ENCODE measurements around the gene TNRC18. TPM values are rescaled to one million over a fixed set of nuclear protein-coding genes. Genes with fewer than 3 reads are reported as not detected.
A peak's percentile ranks its signal among the peaks of the same experiment; 100 is the strongest.

Gene TNRC18
- total and polyA plus RNA-seq, 9 of the 15 experiments (the other 6 are each of a cell fraction or from before 2014, with no cell fraction given) = 0.03 to 43.2 (median 18.0) TPM

GRCh38 chr7:5351507-5352265 is 71.9 kb downstream of the TNRC18 start:
- Histone ChIP-seq H3K79me2 (ENCODE audit: control insufficient read depth, insufficient read depth, low read length) (no peaks in the 10 kb centered on the region), H4K20me1 (replicated peaks; ENCODE audit: control insufficient read depth, insufficient read depth, low read length) (0 out of 2 replicates have a peak, but pooled peaks cover 7% of the 10 kb centered on the region), H3K9me3 (replicated peaks; ENCODE audit: control insufficient read depth, insufficient read depth, low read depth, low read length) (no peaks in the 10 kb centered on the region), H3K36me3 (ENCODE audit: control insufficient read depth, insufficient read depth, low read length) (peaks cover 17% of the 10 kb centered on the region; the same call in 1 of the 3 replicates), H3K9me1 (ENCODE audit: control insufficient read depth, insufficient read depth, low read length) (no peaks in the 10 kb centered on the region), H3K27ac (ENCODE audit: extremely low read depth, low read depth, low read length) (no peak overlapping the region), H3K4me3 (no peak overlapping the region), H3K9ac (ENCODE audit: insufficient read depth in 1 of 2, low read depth in 2 of 2, low read length in 2 of 2) (peak overlapping the region in 1 of 2 experiments; percentile 61; a peak in 1 of 4 replicates), H2AFZ (ENCODE audit: low read depth, low read length) (no peak overlapping the region), H3K4me2 (ENCODE audit: insufficient read depth, low read length) (no peak overlapping the region), H3K4me1 (replicated peaks in 1 of 2; ENCODE audit: control insufficient read depth in 2 of 2, insufficient read depth in 2 of 2, low read length in 2 of 2) (peaks cover 0 to 17% of the 10 kb centered on the region in 2 experiments; a peak in 2 of 5 replicates), H3K27me3 (ENCODE audit: control insufficient read depth in 2 of 2, insufficient read depth in 2 of 2, low read length in 2 of 2) (no peaks in the 10 kb centered on the region)
- ATAC-seq (no peak), FAIRE-seq (no peak), DNase-seq (ENCODE audit: extremely low read depth in 1 of 4, low spot score in 3 of 4) (no peak)
- in situ Hi-C loops (cut with MboI) = loop anchor here (10.0 kb wide), 1 partner anchor 323 kb away; no protein-coding TSS in a partner anchor
- ChIA-PET POLR2A (interaction anchor here (1.0 to 1.4 kb wide), 2 partner anchors 9 to 175 kb away, joined by 3 to 7 read pairs; no protein-coding TSS in a partner anchor), CTCF (ENCODE audit: low intra/inter-chr PET ratio) (no interaction called here)
- intact Hi-C loops (cut with micrococcal nuclease) = no loop called here
- BruUV-seq (replicated peaks) = no TSS peak
- TF ChIP-seq GATAD2B (IDR thresholded peaks at IDR 0.05; ENCODE audit: borderline replicate concordance) (no peak), CBX3 (IDR thresholded peaks at IDR 0.05; ENCODE audit: borderline replicate concordance in 1 of 2, low read length in 2 of 2) (no peak), BCL6 (CRISPR knock-in tag; IDR thresholded peaks at IDR 0.05) (no peak), GABPB1 (CRISPR knock-in tag; IDR thresholded peaks at IDR 0.05) (no peak), GMEB1 (CRISPR knock-in tag; IDR thresholded peaks at IDR 0.05) (no peak)
- WGBS (ENCODE audit: insufficient coverage, low coverage, missing lambda C conversion rate) = 94% methylated on average over 28 of the region's 35 CpGs
